GM23338 (cell line): ENCODE data around the gene PDHX. TPM values are rescaled to one million over a fixed set of nuclear protein-coding genes. Genes with fewer than 3 reads are reported as not detected.

Experiments
- ATAC-seq: fragments of 200-7000 bp; cut with Tn5 transposase; 3 replicates; pipeline ENCODE4 v1.9.1; 2020
- DNase-seq: peaks from one replicate; pipeline ENCODE4 v3.0.0-alpha.2; 2015; ENCODE audit warnings: low spot score
- H2AFZ ChIP-seq: fragments of 200-600 bp; sonication (generic); 2 replicates; pipeline ENCODE4 v1.8.0; 2016; ENCODE audit warnings: antibody characterized with exemption, mild to moderate bottlenecking, moderate library complexity
- H3F3A ChIP-seq: fragments of 200-600 bp; sonication (generic); replicated peaks from 2 replicates; pipeline ENCODE4 v1.8.0; 2017; ENCODE audit warnings: antibody characterized with exemption, mixed run types, low read depth
- H3K27ac ChIP-seq: fragments of 200-600 bp; sonication (generic); 2 replicates; pipeline ENCODE4 v1.6.1; 2016; ENCODE audit warnings: low read depth
- H3K27me3 ChIP-seq: fragments of 200-600 bp; sonication (generic); 2 replicates; pipeline ENCODE4 v1.8.0; 2016; ENCODE audit warnings: mild to moderate bottlenecking, mixed run types, moderate library complexity; ENCODE audit not compliant: insufficient read depth
- H3K36me3 ChIP-seq: fragments of 200-600 bp; sonication (generic); 2 replicates; pipeline ENCODE4 v1.8.0; 2016; ENCODE audit warnings: mild to moderate bottlenecking; ENCODE audit not compliant: insufficient read depth
- H3K4me1 ChIP-seq: fragments of 200-600 bp; sonication (generic); 2 replicates; pipeline ENCODE4 v1.8.0; 2016; ENCODE audit warnings: mild to moderate bottlenecking, moderate library complexity; ENCODE audit not compliant: insufficient read depth
- H3K4me2 ChIP-seq: fragments of 200-600 bp; sonication (generic); 2 replicates; pipeline ENCODE4 v1.7.1; 2017; ENCODE audit warnings: mixed run types
- H3K4me3 ChIP-seq: fragments of 200-600 bp; sonication (generic); 2 replicates; pipeline ENCODE4 v1.6.1; 2016; ENCODE audit warnings: mixed run types
- H3K79me2 ChIP-seq: fragments of 200-600 bp; sonication (generic); replicated peaks from 2 replicates; pipeline ENCODE4 v1.8.0; 2017; ENCODE audit warnings: mild to moderate bottlenecking; ENCODE audit not compliant: insufficient read depth
- H3K9me2 ChIP-seq: fragments of 200-600 bp; sonication (generic); 2 replicates; pipeline ENCODE4 v1.8.0; 2017; ENCODE audit not compliant: insufficient read depth
- H4K20me1 ChIP-seq: fragments of 200-600 bp; sonication (generic); replicated peaks from 2 replicates; pipeline ENCODE4 v1.8.0; 2017; ENCODE audit warnings: mild to moderate bottlenecking; ENCODE audit not compliant: insufficient read depth
- H3K27ac Mint-ChIP-seq: 2 replicates; pipeline ENCODE4 v1.8.0; 2020; ENCODE audit warnings: inconsistent platforms, mild to moderate bottlenecking, moderate library complexity, mixed read lengths
- H3K27me3 Mint-ChIP-seq: 3 replicates; pipeline ENCODE4 v1.8.0; 2022; ENCODE audit warnings: low read depth, mild to moderate bottlenecking, moderate library complexity, mixed read lengths, inconsistent platforms; ENCODE audit not compliant: insufficient read depth, poor library complexity
- H3K36me3 Mint-ChIP-seq: 3 replicates; pipeline ENCODE4 v1.8.0; 2021; ENCODE audit warnings: low read depth, mild to moderate bottlenecking, inconsistent platforms, moderate library complexity, mixed read lengths
- H3K4me1 Mint-ChIP-seq: 3 replicates; pipeline ENCODE4 v1.8.0; 2020; ENCODE audit warnings: mild to moderate bottlenecking, inconsistent platforms, mixed read lengths
- H3K4me3 Mint-ChIP-seq: 3 replicates; pipeline ENCODE4 v1.8.0; 2021; ENCODE audit warnings: moderate library complexity, mild to moderate bottlenecking, inconsistent platforms, mixed read lengths
- H3K9me3 Mint-ChIP-seq: 3 replicates; pipeline ENCODE4 v1.8.0; 2020; ENCODE audit warnings: moderate library complexity, mild to moderate bottlenecking, inconsistent platforms, mixed read lengths
- CREB1 ChIP-seq: fragments of 250-450 bp; sonication (Bioruptor Pico); IDR thresholded peaks from 2 replicates; pipeline ENCODE4 v1.5.0; 2020; ENCODE audit warnings: low read depth, mild to moderate bottlenecking, moderate library complexity
- EZH2 ChIP-seq: fragments of 200-600 bp; sonication (generic); IDR thresholded peaks from one replicate; pipeline ENCODE4 v1.8.0; 2017; ENCODE audit warnings: antibody characterized with exemption, mild to moderate bottlenecking, low read depth; ENCODE audit not compliant: unreplicated experiment
- EZH2phosphoT487 ChIP-seq: fragments of 200-600 bp; sonication (generic); IDR thresholded peaks from one replicate; pipeline ENCODE4 v1.8.1; 2018; ENCODE audit warnings: antibody characterized with exemption; ENCODE audit not compliant: unreplicated experiment
- JUNB ChIP-seq: IDR thresholded peaks from one replicate; pipeline ENCODE4 v1.6.1; 2016; ENCODE audit warnings: antibody characterized with exemption; ENCODE audit not compliant: unreplicated experiment
- POLR2AphosphoS5 ChIP-seq: IDR thresholded peaks from 2 replicates; pipeline ENCODE4 v1.6.1; 2016; ENCODE audit warnings: antibody characterized with exemption, low read depth
- STAT1 ChIP-seq: IDR thresholded peaks from one replicate; pipeline ENCODE4 v1.6.1; 2016; ENCODE audit warnings: antibody characterized with exemption; ENCODE audit not compliant: unreplicated experiment
- ZNF331 ChIP-seq: fragments of 250-450 bp; sonication (Bioruptor Pico); IDR thresholded peaks from 2 replicates; pipeline ENCODE4 v1.5.0; 2020; ENCODE audit warnings: low read depth, mild to moderate bottlenecking, moderate library complexity
- polyA plus RNA-seq: library from polyadenylated mRNA; unstranded; fragments of >200 nt; fragmentation: Nextera tagmentation; extraction: Ambion mirVana; gene quantifications from 2 replicates; pipeline ENCODE4 v1.2.1, GENCODE V29; 2016
- total RNA-seq: library from RNA; depleted of rRNA; stranded (reverse); fragments of >200 nt; shearing (Covaris generic); gene quantifications from 2 replicates; pipeline ENCODE4 v1.2.3, GENCODE V29; 2014
- TF ChIP-seq, protein P1 (sequence below), 2 experiments: fragments of 200-600 bp in 1 of 2; sonication (generic) in 1 of 2; conservative IDR thresholded peaks; 2 replicates each; pipeline versions ENCODE4 v1.5.1 to v1.6.1; 2016 to 2017; ENCODE audit warnings: antibody characterized with exemption in 2 of 2, low read depth in 2 of 2, mild to moderate bottlenecking in 2 of 2, moderate library complexity in 1 of 2
- TF ChIP-seq, protein P2 (sequence below): IDR thresholded peaks from one replicate; pipeline ENCODE4 v1.6.1; 2018; ENCODE audit warnings: antibody characterized with exemption; ENCODE audit not compliant: unreplicated experiment
- TF ChIP-seq, protein P3 (sequence below): fragments of 250-450 bp; sonication (Bioruptor Pico); IDR thresholded peaks from 2 replicates; pipeline ENCODE4 v1.5.0; 2020; ENCODE audit warnings: mild to moderate bottlenecking, moderate library complexity
- TF ChIP-seq, protein P4 (sequence below): IDR thresholded peaks from 2 replicates; pipeline ENCODE4 v1.6.1; 2016; ENCODE audit warnings: antibody characterized with exemption

The PDHX gene
- total and polyA plus RNA-seq, 2 experiments from 2014 or later = 36.9 to 40.2 TPM

DNA sequence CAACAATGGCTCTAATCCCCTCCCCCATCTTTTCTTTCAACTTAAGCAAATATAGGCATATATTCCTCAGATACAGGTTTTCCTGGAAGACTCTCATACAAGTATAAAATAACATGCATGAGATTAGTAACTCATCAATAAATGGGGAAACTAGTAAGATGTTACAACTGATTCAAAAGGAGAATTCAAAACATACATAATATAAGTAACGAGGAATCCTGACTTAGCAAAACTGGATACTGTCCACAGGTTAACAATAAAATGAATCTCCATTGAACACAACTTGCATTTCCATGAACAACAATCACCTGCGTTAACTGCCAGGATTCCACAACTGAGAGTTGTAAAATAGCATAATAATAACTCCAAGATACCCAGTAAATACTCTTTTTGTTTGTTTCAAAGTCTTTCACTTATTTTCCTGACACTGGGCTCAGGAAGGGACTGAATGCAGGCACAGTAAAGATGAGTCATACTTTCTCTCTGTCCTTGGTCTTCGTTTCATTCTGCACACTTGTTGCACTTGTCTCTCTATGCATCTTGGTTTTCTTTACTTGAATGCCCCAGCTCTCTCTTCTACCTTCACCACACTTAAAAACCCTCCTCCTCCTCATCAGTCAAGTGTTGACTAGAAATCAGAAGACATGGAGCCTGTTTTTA is 8.4 kb upstream of the PDHX start:
- peaks cover 64% of the 10 kb centered on the region for H3K79me2 ChIP-seq
- no peaks in the 10 kb centered on the region; the same call in 2 of the 3 replicates for H3K9me3 Mint-ChIP-seq
- H3K27me3 ChIP-seq = no peaks in the 10 kb centered on the region
- no peak for TF ChIP-seq EZH2phosphoT487
- TF ChIP-seq, protein P1, sequence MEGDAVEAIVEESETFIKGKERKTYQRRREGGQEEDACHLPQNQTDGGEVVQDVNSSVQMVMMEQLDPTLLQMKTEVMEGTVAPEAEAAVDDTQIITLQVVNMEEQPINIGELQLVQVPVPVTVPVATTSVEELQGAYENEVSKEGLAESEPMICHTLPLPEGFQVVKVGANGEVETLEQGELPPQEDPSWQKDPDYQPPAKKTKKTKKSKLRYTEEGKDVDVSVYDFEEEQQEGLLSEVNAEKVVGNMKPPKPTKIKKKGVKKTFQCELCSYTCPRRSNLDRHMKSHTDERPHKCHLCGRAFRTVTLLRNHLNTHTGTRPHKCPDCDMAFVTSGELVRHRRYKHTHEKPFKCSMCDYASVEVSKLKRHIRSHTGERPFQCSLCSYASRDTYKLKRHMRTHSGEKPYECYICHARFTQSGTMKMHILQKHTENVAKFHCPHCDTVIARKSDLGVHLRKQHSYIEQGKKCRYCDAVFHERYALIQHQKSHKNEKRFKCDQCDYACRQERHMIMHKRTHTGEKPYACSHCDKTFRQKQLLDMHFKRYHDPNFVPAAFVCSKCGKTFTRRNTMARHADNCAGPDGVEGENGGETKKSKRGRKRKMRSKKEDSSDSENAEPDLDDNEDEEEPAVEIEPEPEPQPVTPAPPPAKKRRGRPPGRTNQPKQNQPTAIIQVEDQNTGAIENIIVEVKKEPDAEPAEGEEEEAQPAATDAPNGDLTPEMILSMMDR (conservative IDR thresholded peaks at IDR 0.05; ENCODE audit: low read depth in 2 of 2) = no peak
- no peak for TF ChIP-seq EZH2
- TF ChIP-seq, protein P2, sequence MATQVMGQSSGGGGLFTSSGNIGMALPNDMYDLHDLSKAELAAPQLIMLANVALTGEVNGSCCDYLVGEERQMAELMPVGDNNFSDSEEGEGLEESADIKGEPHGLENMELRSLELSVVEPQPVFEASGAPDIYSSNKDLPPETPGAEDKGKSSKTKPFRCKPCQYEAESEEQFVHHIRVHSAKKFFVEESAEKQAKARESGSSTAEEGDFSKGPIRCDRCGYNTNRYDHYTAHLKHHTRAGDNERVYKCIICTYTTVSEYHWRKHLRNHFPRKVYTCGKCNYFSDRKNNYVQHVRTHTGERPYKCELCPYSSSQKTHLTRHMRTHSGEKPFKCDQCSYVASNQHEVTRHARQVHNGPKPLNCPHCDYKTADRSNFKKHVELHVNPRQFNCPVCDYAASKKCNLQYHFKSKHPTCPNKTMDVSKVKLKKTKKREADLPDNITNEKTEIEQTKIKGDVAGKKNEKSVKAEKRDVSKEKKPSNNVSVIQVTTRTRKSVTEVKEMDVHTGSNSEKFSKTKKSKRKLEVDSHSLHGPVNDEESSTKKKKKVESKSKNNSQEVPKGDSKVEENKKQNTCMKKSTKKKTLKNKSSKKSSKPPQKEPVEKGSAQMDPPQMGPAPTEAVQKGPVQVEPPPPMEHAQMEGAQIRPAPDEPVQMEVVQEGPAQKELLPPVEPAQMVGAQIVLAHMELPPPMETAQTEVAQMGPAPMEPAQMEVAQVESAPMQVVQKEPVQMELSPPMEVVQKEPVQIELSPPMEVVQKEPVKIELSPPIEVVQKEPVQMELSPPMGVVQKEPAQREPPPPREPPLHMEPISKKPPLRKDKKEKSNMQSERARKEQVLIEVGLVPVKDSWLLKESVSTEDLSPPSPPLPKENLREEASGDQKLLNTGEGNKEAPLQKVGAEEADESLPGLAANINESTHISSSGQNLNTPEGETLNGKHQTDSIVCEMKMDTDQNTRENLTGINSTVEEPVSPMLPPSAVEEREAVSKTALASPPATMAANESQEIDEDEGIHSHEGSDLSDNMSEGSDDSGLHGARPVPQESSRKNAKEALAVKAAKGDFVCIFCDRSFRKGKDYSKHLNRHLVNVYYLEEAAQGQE = no peak
- TF ChIP-seq JUNB = no peak
- TF ChIP-seq CREB1 (CRISPR knock-in tag) = no peak
- TF ChIP-seq POLR2AphosphoS5 = no peak
- no peak for TF ChIP-seq STAT1
- TF ChIP-seq, protein P3, sequence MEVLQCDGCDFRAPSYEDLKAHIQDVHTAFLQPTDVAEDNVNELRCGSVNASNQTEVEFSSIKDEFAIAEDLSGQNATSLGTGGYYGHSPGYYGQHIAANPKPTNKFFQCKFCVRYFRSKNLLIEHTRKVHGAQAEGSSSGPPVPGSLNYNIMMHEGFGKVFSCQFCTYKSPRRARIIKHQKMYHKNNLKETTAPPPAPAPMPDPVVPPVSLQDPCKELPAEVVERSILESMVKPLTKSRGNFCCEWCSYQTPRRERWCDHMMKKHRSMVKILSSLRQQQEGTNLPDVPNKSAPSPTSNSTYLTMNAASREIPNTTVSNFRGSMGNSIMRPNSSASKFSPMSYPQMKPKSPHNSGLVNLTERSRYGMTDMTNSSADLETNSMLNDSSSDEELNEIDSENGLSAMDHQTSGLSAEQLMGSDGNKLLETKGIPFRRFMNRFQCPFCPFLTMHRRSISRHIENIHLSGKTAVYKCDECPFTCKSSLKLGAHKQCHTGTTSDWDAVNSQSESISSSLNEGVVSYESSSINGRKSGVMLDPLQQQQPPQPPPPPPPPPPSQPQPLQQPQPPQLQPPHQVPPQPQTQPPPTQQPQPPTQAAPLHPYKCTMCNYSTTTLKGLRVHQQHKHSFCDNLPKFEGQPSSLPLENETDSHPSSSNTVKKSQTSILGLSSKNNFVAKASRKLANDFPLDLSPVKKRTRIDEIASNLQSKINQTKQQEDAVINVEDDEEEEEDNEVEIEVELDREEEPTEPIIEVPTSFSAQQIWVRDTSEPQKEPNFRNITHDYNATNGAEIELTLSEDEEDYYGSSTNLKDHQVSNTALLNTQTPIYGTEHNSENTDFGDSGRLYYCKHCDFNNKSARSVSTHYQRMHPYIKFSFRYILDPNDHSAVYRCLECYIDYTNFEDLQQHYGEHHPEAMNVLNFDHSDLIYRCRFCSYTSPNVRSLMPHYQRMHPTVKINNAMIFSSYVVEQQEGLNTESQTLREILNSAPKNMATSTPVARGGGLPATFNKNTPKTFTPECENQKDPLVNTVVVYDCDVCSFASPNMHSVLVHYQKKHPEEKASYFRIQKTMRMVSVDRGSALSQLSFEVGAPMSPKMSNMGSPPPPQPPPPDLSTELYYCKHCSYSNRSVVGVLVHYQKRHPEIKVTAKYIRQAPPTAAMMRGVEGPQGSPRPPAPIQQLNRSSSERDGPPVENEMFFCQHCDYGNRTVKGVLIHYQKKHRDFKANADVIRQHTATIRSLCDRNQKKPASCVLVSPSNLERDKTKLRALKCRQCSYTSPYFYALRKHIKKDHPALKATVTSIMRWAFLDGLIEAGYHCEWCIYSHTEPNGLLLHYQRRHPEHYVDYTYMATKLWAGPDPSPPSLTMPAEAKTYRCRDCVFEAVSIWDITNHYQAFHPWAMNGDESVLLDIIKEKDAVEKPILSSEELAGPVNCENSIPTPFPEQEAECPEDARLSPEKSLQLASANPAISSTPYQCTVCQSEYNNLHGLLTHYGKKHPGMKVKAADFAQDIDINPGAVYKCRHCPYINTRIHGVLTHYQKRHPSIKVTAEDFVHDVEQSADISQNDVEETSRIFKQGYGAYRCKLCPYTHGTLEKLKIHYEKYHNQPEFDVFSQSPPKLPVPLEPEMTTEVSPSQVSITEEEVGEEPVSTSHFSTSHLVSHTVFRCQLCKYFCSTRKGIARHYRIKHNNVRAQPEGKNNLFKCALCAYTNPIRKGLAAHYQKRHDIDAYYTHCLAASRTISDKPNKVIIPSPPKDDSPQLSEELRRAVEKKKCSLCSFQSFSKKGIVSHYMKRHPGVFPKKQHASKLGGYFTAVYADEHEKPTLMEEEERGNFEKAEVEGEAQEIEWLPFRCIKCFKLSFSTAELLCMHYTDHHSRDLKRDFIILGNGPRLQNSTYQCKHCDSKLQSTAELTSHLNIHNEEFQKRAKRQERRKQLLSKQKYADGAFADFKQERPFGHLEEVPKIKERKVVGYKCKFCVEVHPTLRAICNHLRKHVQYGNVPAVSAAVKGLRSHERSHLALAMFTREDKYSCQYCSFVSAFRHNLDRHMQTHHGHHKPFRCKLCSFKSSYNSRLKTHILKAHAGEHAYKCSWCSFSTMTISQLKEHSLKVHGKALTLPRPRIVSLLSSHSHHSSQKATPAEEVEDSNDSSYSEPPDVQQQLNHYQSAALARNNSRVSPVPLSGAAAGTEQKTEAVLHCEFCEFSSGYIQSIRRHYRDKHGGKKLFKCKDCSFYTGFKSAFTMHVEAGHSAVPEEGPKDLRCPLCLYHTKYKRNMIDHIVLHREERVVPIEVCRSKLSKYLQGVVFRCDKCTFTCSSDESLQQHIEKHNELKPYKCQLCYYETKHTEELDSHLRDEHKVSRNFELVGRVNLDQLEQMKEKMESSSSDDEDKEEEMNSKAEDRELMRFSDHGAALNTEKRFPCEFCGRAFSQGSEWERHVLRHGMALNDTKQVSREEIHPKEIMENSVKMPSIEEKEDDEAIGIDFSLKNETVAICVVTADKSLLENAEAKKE (CRISPR knock-in tag) = no peak
- TF ChIP-seq ZNF331 (CRISPR knock-in tag) = no peak
- TF ChIP-seq, protein P4, sequence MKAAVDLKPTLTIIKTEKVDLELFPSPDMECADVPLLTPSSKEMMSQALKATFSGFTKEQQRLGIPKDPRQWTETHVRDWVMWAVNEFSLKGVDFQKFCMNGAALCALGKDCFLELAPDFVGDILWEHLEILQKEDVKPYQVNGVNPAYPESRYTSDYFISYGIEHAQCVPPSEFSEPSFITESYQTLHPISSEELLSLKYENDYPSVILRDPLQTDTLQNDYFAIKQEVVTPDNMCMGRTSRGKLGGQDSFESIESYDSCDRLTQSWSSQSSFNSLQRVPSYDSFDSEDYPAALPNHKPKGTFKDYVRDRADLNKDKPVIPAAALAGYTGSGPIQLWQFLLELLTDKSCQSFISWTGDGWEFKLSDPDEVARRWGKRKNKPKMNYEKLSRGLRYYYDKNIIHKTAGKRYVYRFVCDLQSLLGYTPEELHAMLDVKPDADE = no peak
- H3K4me1 ChIP-seq = peaks cover 47% of the 10 kb centered on the region
- H3K9me2 ChIP-seq = no peaks in the 10 kb centered on the region
- H3F3A ChIP-seq = no peaks in the 10 kb centered on the region
- H3K27ac Mint-ChIP-seq = 0 out of 2 replicates have a peak overlapping the region, but pooled peaks have one; percentile 13
- peaks cover 5% of the 10 kb centered on the region; the same call in 1 of the 2 replicates for H4K20me1 ChIP-seq
- no peak for ATAC-seq
- H3K4me3 ChIP-seq = peak overlapping the region; percentile 10
- peaks cover 13% of the 10 kb centered on the region for H3K36me3 Mint-ChIP-seq
- no peak for DNase-seq
- peaks cover 9% of the 10 kb centered on the region; the same call in 2 of the 3 replicates for H3K4me1 Mint-ChIP-seq
- no peaks in the 10 kb centered on the region; the same call in 1 of the 2 replicates for H3K36me3 ChIP-seq
- H3K4me3 Mint-ChIP-seq = no peak overlapping the region
- no peak overlapping the region for H2AFZ ChIP-seq
- no peaks in the 10 kb centered on the region for H3K27me3 Mint-ChIP-seq
- H3K27ac ChIP-seq = peak overlapping the region; percentile 65; the same call in 1 of the 2 replicates
- peak overlapping the region; percentile 60 for H3K4me2 ChIP-seq
